HepG2 (cell line): ENCODE results near the gene UXS1. TPM values are rescaled to one million over a fixed set of nuclear protein-coding genes. Genes with fewer than 3 reads are reported as not detected.

ENCODE experiments used
- ASH2L ChIP-seq: fragments of 300-600, 200-600 bp; sonication (generic); IDR thresholded peaks from 2 replicates; pipeline ENCODE4 v1.7.0; 2017; ENCODE audit warnings: low read depth, mild to moderate bottlenecking, moderate library complexity, mixed read lengths, low read length; ENCODE audit not compliant: insufficient read length
- BCL6 ChIP-seq: IDR thresholded peaks from 2 replicates; pipeline ENCODE4 v1.6.1; 2016; ENCODE audit warnings: missing genetic modification reagents, missing compliant biosample characterization
- GATAD2A ChIP-seq: IDR thresholded peaks from 2 replicates; pipeline ENCODE4 v1.6.1; 2016
- HMG20A ChIP-seq: IDR thresholded peaks from 2 replicates; pipeline ENCODE4 v1.6.1; 2016; ENCODE audit warnings: borderline replicate concordance
- SRSF1 ChIP-seq: fragments of 200-400 bp; formaldehyde crosslinking; optimal IDR thresholded peaks from 2 replicates; pipeline ENCODE3; 2017; ENCODE audit warnings: mild to moderate bottlenecking, low read depth, low read length, moderate library complexity
- ZBTB38 ChIP-seq: sonication (generic); formaldehyde crosslinking; IDR thresholded peaks from 2 replicates; pipeline ENCODE4 v1.5.1; 2020; ENCODE audit warnings: mild to moderate bottlenecking, missing genetic modification reagents
- ZNF264 ChIP-seq: sonication (generic); formaldehyde crosslinking; IDR thresholded peaks from 2 replicates; pipeline ENCODE4 v1.4.0; 2020; ENCODE audit warnings: missing genetic modification reagents
- ZNF883 ChIP-seq: sonication (generic); formaldehyde crosslinking; IDR thresholded peaks from 2 replicates; pipeline ENCODE4 v1.5.1; 2020; ENCODE audit warnings: mild to moderate bottlenecking, missing genetic modification reagents; ENCODE audit errors: not compliant biosample characterization
- polyA plus RNA-seq, 8 experiments: library from polyadenylated mRNA; depleted of rRNA in 3 of 8; stranded (reverse) in 7 of 8; unstranded in 1 of 8; fragments of >200 nt; fragmentation: Illumina TruSeq in 4 of 8; extraction: Trizol in 4 of 8; gene quantifications; 2 replicates each; pipeline versions ENCODE4 v1.2.1 to v1.2.3, GENCODE V29; 2011 to 2016; ENCODE audit warnings: low read depth in 4 of 8, missing spikeins in 1 of 8, mixed read lengths in 1 of 8; ENCODE audit not compliant: insufficient read depth in 1 of 8
- total RNA-seq, 5 experiments: library from RNA; depleted of rRNA; stranded (reverse); fragments of >200 nt; fragmentation: Illumina TruSeq; extraction: Trizol; gene quantifications; 2 replicates each; pipeline ENCODE4 v1.2.3, GENCODE V29; 2016; ENCODE audit warnings: low read depth in 1 of 5
- TF ChIP-seq, protein P1 (sequence below): IDR thresholded peaks from 2 replicates; pipeline ENCODE4 v1.4.0; 2020; ENCODE audit warnings: mild to moderate bottlenecking, missing genetic modification reagents
- TF ChIP-seq, protein P2 (sequence below): sonication (generic); formaldehyde crosslinking; IDR thresholded peaks from 2 replicates; pipeline ENCODE4 v1.8.1; 2023; ENCODE audit warnings: mild to moderate bottlenecking, moderate library complexity, missing genetic modification reagents
- TF ChIP-seq, protein P3 (sequence below): sonication (generic); formaldehyde crosslinking; IDR thresholded peaks from 2 replicates; pipeline ENCODE4 v1.8.0; 2022; ENCODE audit warnings: mild to moderate bottlenecking, missing genetic modification reagents, borderline replicate concordance
- TF ChIP-seq, protein P4 (sequence below): sonication (generic); formaldehyde crosslinking; IDR thresholded peaks from 2 replicates; pipeline ENCODE4 v1.4.0; 2020; ENCODE audit warnings: missing genetic modification reagents
- TF ChIP-seq, protein P5 (sequence below): sonication (generic); formaldehyde crosslinking; IDR thresholded peaks from 2 replicates; pipeline ENCODE4 v1.4.0; 2020; ENCODE audit warnings: missing genetic modification reagents, borderline replicate concordance
- TF ChIP-seq, protein P6 (sequence below): sonication (generic); formaldehyde crosslinking; IDR thresholded peaks from 2 replicates; pipeline ENCODE4 v1.4.0; 2020; ENCODE audit warnings: missing genetic modification reagents

Gene UXS1
- total and polyA plus RNA-seq, 2 of the 13 experiments (the other 11 are each of a cell fraction or from before 2014, with no cell fraction given), result 53.3 to 110 TPM

DNA sequence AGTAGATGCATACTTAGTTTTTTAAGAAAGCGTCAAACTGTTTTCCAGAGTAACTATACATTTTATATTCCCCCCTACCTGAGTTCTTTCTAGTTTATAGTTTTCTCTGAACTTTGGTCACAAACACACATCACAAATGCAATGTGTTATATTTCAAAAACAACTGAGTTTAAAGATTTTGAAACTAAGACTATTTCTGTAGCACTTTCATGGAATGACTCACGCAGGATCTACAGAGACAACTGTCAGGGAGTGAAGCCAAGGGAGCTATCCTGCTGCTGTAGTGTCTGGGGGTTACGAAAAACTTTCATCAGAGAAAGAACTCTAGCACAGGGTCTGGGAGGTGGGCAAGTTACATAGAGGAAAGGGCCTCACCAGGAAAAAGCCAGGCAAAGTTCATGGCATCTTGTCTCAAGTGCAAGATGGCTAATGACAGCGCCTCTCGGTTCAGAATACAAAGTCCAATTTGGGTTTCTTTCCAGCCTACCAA lies 66.8 kb downstream of the UXS1 start (continued):
- TF ChIP-seq ZNF883 (CRISPR knock-in tag), result no peak
- peak; percentile 73 for TF ChIP-seq BCL6 (CRISPR knock-in tag)
- TF ChIP-seq, protein P1, sequence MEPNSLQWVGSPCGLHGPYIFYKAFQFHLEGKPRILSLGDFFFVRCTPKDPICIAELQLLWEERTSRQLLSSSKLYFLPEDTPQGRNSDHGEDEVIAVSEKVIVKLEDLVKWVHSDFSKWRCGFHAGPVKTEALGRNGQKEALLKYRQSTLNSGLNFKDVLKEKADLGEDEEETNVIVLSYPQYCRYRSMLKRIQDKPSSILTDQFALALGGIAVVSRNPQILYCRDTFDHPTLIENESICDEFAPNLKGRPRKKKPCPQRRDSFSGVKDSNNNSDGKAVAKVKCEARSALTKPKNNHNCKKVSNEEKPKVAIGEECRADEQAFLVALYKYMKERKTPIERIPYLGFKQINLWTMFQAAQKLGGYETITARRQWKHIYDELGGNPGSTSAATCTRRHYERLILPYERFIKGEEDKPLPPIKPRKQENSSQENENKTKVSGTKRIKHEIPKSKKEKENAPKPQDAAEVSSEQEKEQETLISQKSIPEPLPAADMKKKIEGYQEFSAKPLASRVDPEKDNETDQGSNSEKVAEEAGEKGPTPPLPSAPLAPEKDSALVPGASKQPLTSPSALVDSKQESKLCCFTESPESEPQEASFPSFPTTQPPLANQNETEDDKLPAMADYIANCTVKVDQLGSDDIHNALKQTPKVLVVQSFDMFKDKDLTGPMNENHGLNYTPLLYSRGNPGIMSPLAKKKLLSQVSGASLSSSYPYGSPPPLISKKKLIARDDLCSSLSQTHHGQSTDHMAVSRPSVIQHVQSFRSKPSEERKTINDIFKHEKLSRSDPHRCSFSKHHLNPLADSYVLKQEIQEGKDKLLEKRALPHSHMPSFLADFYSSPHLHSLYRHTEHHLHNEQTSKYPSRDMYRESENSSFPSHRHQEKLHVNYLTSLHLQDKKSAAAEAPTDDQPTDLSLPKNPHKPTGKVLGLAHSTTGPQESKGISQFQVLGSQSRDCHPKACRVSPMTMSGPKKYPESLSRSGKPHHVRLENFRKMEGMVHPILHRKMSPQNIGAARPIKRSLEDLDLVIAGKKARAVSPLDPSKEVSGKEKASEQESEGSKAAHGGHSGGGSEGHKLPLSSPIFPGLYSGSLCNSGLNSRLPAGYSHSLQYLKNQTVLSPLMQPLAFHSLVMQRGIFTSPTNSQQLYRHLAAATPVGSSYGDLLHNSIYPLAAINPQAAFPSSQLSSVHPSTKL (CRISPR knock-in tag), result peak; percentile 4; the same call in 1 of the 2 replicates
- peak; percentile 40 for TF ChIP-seq GATAD2A (CRISPR knock-in tag)
- TF ChIP-seq, protein P2, sequence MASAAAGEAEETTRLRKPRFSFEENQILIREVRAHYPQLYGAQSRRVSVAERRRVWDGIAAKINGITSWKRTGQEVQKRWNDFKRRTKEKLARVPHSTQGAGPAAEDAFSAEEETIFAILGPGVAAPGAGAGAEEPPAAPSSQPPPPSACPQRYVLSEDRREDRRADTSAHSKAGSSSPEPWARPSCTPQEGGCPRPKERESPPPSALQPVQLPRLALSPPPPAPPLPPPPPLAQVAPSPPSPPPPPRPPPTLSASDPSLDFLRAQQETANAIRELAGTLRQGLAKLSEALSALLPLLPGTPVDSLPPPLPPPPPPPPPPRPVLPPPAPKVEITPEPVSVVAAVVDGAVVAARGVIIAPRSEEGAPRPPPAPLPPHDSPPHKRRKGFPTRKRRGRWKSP (CRISPR knock-in tag), result peak; percentile 41; the same call in 1 of the 2 replicates
- no peak for TF ChIP-seq ZBTB38 (CRISPR knock-in tag)
- TF ChIP-seq, protein P3, sequence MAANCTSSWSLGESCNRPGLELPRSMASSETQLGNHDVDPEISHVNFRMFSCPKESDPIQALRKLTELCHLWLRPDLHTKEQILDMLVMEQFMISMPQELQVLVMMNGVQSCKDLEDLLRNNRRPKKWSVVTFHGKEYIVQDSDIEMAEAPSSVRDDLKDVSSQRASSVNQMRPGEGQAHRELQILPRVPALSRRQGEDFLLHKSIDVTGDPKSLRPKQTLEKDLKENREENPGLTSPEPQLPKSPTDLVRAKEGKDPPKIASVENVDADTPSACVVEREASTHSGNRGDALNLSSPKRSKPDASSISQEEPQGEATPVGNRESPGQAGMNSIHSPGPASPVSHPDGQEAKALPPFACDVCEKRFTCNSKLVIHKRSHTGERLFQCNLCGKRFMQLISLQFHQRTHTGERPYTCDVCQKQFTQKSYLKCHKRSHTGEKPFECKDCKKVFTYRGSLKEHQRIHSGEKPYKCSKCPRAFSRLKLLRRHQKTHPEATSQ, result no peak
- peak; percentile 20; the same call in 1 of the 2 replicates for TF ChIP-seq HMG20A (CRISPR knock-in tag)
- TF ChIP-seq, protein P4, sequence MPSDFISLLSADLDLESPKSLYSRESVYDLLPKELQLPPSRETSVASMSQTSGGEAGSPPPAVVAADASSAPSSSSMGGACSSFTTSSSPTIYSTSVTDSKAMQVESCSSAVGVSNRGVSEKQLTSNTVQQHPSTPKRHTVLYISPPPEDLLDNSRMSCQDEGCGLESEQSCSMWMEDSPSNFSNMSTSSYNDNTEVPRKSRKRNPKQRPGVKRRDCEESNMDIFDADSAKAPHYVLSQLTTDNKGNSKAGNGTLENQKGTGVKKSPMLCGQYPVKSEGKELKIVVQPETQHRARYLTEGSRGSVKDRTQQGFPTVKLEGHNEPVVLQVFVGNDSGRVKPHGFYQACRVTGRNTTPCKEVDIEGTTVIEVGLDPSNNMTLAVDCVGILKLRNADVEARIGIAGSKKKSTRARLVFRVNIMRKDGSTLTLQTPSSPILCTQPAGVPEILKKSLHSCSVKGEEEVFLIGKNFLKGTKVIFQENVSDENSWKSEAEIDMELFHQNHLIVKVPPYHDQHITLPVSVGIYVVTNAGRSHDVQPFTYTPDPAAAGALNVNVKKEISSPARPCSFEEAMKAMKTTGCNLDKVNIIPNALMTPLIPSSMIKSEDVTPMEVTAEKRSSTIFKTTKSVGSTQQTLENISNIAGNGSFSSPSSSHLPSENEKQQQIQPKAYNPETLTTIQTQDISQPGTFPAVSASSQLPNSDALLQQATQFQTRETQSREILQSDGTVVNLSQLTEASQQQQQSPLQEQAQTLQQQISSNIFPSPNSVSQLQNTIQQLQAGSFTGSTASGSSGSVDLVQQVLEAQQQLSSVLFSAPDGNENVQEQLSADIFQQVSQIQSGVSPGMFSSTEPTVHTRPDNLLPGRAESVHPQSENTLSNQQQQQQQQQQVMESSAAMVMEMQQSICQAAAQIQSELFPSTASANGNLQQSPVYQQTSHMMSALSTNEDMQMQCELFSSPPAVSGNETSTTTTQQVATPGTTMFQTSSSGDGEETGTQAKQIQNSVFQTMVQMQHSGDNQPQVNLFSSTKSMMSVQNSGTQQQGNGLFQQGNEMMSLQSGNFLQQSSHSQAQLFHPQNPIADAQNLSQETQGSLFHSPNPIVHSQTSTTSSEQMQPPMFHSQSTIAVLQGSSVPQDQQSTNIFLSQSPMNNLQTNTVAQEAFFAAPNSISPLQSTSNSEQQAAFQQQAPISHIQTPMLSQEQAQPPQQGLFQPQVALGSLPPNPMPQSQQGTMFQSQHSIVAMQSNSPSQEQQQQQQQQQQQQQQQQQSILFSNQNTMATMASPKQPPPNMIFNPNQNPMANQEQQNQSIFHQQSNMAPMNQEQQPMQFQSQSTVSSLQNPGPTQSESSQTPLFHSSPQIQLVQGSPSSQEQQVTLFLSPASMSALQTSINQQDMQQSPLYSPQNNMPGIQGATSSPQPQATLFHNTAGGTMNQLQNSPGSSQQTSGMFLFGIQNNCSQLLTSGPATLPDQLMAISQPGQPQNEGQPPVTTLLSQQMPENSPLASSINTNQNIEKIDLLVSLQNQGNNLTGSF (CRISPR knock-in tag), result no peak
- no peak for TF ChIP-seq SRSF1
- TF ChIP-seq, protein P5, sequence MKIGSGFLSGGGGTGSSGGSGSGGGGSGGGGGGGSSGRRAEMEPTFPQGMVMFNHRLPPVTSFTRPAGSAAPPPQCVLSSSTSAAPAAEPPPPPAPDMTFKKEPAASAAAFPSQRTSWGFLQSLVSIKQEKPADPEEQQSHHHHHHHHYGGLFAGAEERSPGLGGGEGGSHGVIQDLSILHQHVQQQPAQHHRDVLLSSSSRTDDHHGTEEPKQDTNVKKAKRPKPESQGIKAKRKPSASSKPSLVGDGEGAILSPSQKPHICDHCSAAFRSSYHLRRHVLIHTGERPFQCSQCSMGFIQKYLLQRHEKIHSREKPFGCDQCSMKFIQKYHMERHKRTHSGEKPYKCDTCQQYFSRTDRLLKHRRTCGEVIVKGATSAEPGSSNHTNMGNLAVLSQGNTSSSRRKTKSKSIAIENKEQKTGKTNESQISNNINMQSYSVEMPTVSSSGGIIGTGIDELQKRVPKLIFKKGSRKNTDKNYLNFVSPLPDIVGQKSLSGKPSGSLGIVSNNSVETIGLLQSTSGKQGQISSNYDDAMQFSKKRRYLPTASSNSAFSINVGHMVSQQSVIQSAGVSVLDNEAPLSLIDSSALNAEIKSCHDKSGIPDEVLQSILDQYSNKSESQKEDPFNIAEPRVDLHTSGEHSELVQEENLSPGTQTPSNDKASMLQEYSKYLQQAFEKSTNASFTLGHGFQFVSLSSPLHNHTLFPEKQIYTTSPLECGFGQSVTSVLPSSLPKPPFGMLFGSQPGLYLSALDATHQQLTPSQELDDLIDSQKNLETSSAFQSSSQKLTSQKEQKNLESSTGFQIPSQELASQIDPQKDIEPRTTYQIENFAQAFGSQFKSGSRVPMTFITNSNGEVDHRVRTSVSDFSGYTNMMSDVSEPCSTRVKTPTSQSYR, result no peak
- peak; percentile 74 for TF ChIP-seq ASH2L
- TF ChIP-seq, protein P6, sequence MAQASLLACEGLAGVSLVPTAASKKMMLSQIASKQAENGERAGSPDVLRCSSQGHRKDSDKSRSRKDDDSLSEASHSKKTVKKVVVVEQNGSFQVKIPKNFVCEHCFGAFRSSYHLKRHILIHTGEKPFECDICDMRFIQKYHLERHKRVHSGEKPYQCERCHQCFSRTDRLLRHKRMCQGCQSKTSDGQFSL (CRISPR knock-in tag), result no peak
- peak; percentile 71; the same call in 1 of the 2 replicates for TF ChIP-seq ZNF264 (CRISPR knock-in tag)
